Gastrocnemius medialis (tissue), 4 donors: Measurements from ENCODE around the gene WDR7. TPM values are rescaled to one million over a fixed set of nuclear protein-coding genes. Genes with fewer than 3 reads are reported as not detected.

ENCODE experiments used
- ATAC-seq, 2 donors: fragments of 150-250 bp; one replicate each; pipeline ENCODE4 v1.9.1; 2016
- DNase-seq, 2 donors: peaks; one replicate each; pipeline ENCODE4 v3.0.0-alpha.2; 2019
- H3K27ac ChIP-seq, 4 donors: fragments of 200-600 bp; sonication (generic); 1 replicate in 1 of 4; 2 replicates in 3 of 4; pipeline ENCODE4 v1.5.1; 2016 to 2018; ENCODE audit warnings: mild to moderate bottlenecking in 2 of 4, moderate library complexity in 1 of 4
- H3K27me3 ChIP-seq, 3 donors: fragments of 200-600 bp; sonication (generic) in 2 of 3; 1 replicate in 1 of 3; 2 replicates in 2 of 3; pipeline versions ENCODE4 v1.5.1 to v1.6.0; 2016 to 2019; ENCODE audit warnings: mild to moderate bottlenecking in 1 of 3, moderate library complexity in 1 of 3
- H3K36me3 ChIP-seq, 2 donors: fragments of 200-600 bp; sonication (generic) in 1 of 2; one replicate each; pipeline ENCODE4 v1.5.1; 2017 to 2018
- H3K4me1 ChIP-seq, 2 donors: fragments of 200-600 bp; sonication (generic) in 1 of 2; one replicate each; pipeline ENCODE4 v1.5.1; 2016 to 2017; ENCODE audit warnings: mild to moderate bottlenecking in 2 of 2
- H3K4me3 ChIP-seq, 4 donors: fragments of 200-600 bp; sonication (generic) in 3 of 4; 1 replicate in 1 of 4; 2 replicates in 3 of 4; pipeline ENCODE4 v1.5.1; 2016 to 2019; ENCODE audit warnings: mild to moderate bottlenecking in 2 of 4
- H3K9me3 ChIP-seq, 3 donors: fragments of 200-600 bp; sonication (generic) in 2 of 3; 1 replicate in 1 of 3; 2 replicates in 2 of 3; pipeline ENCODE4 v1.5.1; 2016 to 2019
- CTCF ChIP-seq, 5 experiments: fragments of 450-650 bp in 3 of 5; fragments of 200-600 bp in 2 of 5; sonication (generic) in 2 of 5; IDR thresholded peaks in 4 of 5; conservative IDR thresholded peaks in 1 of 5; 1 replicate in 4 of 5; 2 replicates in 1 of 5; pipeline ENCODE4 v1.5.1; 2016 to 2019; ENCODE audit warnings: antibody characterized with exemption in 5 of 5, mild to moderate bottlenecking in 3 of 5, moderate library complexity in 3 of 5
- POLR2A ChIP-seq, 2 donors: fragments of 450-650 bp; IDR thresholded peaks; one replicate each; pipeline ENCODE4 v1.6.1; 2017; ENCODE audit warnings: antibody characterized with exemption in 2 of 2, mild to moderate bottlenecking in 2 of 2, moderate library complexity in 2 of 2
- in situ Hi-C, 4 donors: fragments of 200-750 bp; cut with MboI; loops; one replicate each; pipeline versions ENCODE4 v1.15.0 to v1.8.0; 2017; ENCODE audit warnings: low sequenced_read_pairs in 4 of 4
- intact Hi-C: fragments of 100-400 bp; cut with DNase I; formaldehyde crosslinking; loops from one replicate; pipeline ENCODE4 v1.15.1; 2023; ENCODE audit warnings: low total_unique reads
- total RNA-seq, 4 donors: library from RNA; depleted of rRNA; stranded (reverse); fragments of >200 nt; gene quantifications; one replicate each; pipeline versions ENCODE4 v1.1.0 to v1.2.3, GENCODE V29; 2016

The WDR7 gene
- total RNA-seq, 4 donors from 2014 or later: 20.5 to 24.2 (median 21.8) TPM

DNA sequence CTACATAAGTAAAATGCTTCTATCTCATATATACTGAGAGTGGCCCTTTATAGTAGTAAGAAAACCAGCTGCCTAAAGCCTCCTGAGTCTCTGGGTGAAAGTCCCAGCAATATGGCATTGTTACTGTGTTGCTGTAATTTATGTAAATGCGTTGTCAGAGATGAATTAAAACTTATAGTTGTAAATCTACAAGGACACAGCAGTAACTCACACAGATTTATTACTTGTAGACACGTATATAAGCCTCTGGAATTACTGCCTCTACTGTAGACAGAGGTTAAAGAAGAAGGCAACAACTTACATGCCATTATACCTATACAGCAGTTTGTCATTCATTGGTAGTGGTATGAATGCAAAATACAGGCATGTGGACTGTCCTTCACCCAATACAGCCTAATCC is 326.6 kb downstream of the WDR7 start:
- no peak for TF ChIP-seq CTCF (IDR thresholded peaks at IDR 0.05 in 4 of 5, conservative IDR thresholded peaks at IDR 0.05 in 1 of 5)
- no peak for TF ChIP-seq POLR2A (IDR thresholded peaks at IDR 0.05)
- no peaks in the 10 kb centered on the region for H3K36me3 ChIP-seq
- no peaks in the 10 kb centered on the region for H3K27me3 ChIP-seq
- in situ Hi-C loops (no loop called here), intact Hi-C loops (no loop called here)
- H3K9me3 ChIP-seq: no peaks in the 10 kb centered on the region
- no peak for DNase-seq
- H3K4me3 ChIP-seq: no peak overlapping the region
- H3K4me1 ChIP-seq: no peaks in the 10 kb centered on the region
- H3K27ac ChIP-seq: no peak overlapping the region
- no peak for ATAC-seq

GRCh38 chr18:56980151-56980550 is 329.0 kb downstream of the WDR7 start:
- TF ChIP-seq CTCF (IDR thresholded peaks at IDR 0.05 in 4 of 5, conservative IDR thresholded peaks at IDR 0.05 in 1 of 5): no peak
- no peak for TF ChIP-seq POLR2A (IDR thresholded peaks at IDR 0.05)
- no peaks in the 10 kb centered on the region for H3K27me3 ChIP-seq
- H3K4me3 ChIP-seq: no peak overlapping the region
- ATAC-seq (no peak), DNase-seq (no peak)
- in situ Hi-C loops (no loop called here), intact Hi-C loops (no loop called here)
- H3K4me1 ChIP-seq: no peaks in the 10 kb centered on the region
- no peaks in the 10 kb centered on the region for H3K36me3 ChIP-seq
- H3K9me3 ChIP-seq: no peaks in the 10 kb centered on the region
- H3K27ac ChIP-seq: no peak overlapping the region

DNA sequence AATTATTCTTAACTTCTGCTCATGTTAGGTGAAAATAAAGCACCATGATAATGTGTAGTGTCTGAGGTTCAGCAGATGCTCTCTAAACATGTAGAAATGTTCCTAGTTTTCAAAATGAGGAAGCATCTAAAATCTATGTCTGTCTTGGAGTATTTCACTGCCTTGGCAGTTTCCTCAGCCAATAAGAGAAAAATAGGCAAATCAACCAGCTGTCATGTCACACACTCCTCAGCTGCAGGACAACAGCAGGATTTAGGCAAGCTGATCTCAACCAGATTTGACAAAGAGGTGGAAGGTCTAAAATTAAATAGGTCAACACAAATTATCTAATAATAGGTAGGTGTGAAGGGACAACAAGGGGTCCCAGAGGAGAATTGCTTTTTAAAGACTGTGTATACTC is 331.6 kb downstream of the WDR7 start:
- H3K9me3 ChIP-seq: no peaks in the 10 kb centered on the region
- in situ Hi-C loops (no loop called here), intact Hi-C loops (no loop called here)
- H3K4me3 ChIP-seq: no peak overlapping the region
- H3K27ac ChIP-seq: no peak overlapping the region
- TF ChIP-seq POLR2A (IDR thresholded peaks at IDR 0.05) (no peak), CTCF (IDR thresholded peaks at IDR 0.05 in 4 of 5, conservative IDR thresholded peaks at IDR 0.05 in 1 of 5) (no peak)
- no peaks in the 10 kb centered on the region for H3K36me3 ChIP-seq
- H3K4me1 ChIP-seq: no peaks in the 10 kb centered on the region
- ATAC-seq (no peak), DNase-seq (no peak)
- no peaks in the 10 kb centered on the region for H3K27me3 ChIP-seq

- H3K36me3 ChIP-seq: no peaks in the 10 kb centered on the region
- no peaks in the 10 kb centered on the region for H3K27me3 ChIP-seq
- no peaks in the 10 kb centered on the region for H3K4me1 ChIP-seq
- in situ Hi-C loops: no loop called here
- DNase-seq (no peak), ATAC-seq (no peak)
- no peak overlapping the region for H3K4me3 ChIP-seq
- no peak overlapping the region for H3K27ac ChIP-seq
- H3K9me3 ChIP-seq: no peaks in the 10 kb centered on the region
- intact Hi-C loops: no loop called here
- no peak for TF ChIP-seq CTCF (IDR thresholded peaks at IDR 0.05 in 4 of 5, conservative IDR thresholded peaks at IDR 0.05 in 1 of 5)
- TF ChIP-seq POLR2A (IDR thresholded peaks at IDR 0.05): no peak
These were observed 332.3 kb downstream of the WDR7 start for GRCh38 chr18:56983275-56983992.

- H3K4me1 ChIP-seq: no peaks in the 10 kb centered on the region
- ATAC-seq: no peak
- H3K4me3 ChIP-seq: no peak overlapping the region
- TF ChIP-seq CTCF (IDR thresholded peaks at IDR 0.05 in 4 of 5, conservative IDR thresholded peaks at IDR 0.05 in 1 of 5) (no peak), POLR2A (IDR thresholded peaks at IDR 0.05) (no peak)
- no peaks in the 10 kb centered on the region for H3K36me3 ChIP-seq
- no peaks in the 10 kb centered on the region for H3K27me3 ChIP-seq
- H3K27ac ChIP-seq: no peak overlapping the region
- no peak for DNase-seq
- intact Hi-C loops: no loop called here
- no peaks in the 10 kb centered on the region for H3K9me3 ChIP-seq
- in situ Hi-C loops: no loop called here
These were observed 333.6 kb downstream of the WDR7 start for GRCh38 chr18:56984731-56985130.
